Panc1 (cell line): ENCODE data around the gene TMEM236.

ENCODE experiments used
- CTCF ChIP-seq: fragments of 450-650 bp; IDR thresholded peaks from 2 replicates; pipeline ENCODE4 v1.5.1; 2017; ENCODE audit warnings: mild to moderate bottlenecking
- POLR2AphosphoS5 ChIP-seq: IDR thresholded peaks from 2 replicates; pipeline ENCODE4 v1.6.1; 2012; ENCODE audit warnings: mild to moderate bottlenecking, low read depth, low read length, moderate library complexity
- SIN3A ChIP-seq: IDR thresholded peaks from 2 replicates; pipeline ENCODE4 v1.6.1; 2012; ENCODE audit warnings: low read depth, mild to moderate bottlenecking, low read length, moderate library complexity, borderline replicate concordance; ENCODE audit not compliant: insufficient read depth
- TCF7L2 ChIP-seq: IDR thresholded peaks from 2 replicates; pipeline ENCODE4 v1.6.1; 2011; ENCODE audit warnings: mild to moderate bottlenecking, low read depth, low read length, inconsistent platforms
- TF ChIP-seq, protein P1 (sequence below), 2 experiments: IDR thresholded peaks; 2 replicates each; pipeline ENCODE4 v1.6.1; 2011 to 2012; ENCODE audit warnings: low read depth in 2 of 2, control low read depth in 1 of 2, low read length in 1 of 2, mild to moderate bottlenecking in 1 of 2, moderate library complexity in 1 of 2; ENCODE audit not compliant: insufficient read depth in 1 of 2

- no peak for TF ChIP-seq CTCF
- TF ChIP-seq, protein P1, sequence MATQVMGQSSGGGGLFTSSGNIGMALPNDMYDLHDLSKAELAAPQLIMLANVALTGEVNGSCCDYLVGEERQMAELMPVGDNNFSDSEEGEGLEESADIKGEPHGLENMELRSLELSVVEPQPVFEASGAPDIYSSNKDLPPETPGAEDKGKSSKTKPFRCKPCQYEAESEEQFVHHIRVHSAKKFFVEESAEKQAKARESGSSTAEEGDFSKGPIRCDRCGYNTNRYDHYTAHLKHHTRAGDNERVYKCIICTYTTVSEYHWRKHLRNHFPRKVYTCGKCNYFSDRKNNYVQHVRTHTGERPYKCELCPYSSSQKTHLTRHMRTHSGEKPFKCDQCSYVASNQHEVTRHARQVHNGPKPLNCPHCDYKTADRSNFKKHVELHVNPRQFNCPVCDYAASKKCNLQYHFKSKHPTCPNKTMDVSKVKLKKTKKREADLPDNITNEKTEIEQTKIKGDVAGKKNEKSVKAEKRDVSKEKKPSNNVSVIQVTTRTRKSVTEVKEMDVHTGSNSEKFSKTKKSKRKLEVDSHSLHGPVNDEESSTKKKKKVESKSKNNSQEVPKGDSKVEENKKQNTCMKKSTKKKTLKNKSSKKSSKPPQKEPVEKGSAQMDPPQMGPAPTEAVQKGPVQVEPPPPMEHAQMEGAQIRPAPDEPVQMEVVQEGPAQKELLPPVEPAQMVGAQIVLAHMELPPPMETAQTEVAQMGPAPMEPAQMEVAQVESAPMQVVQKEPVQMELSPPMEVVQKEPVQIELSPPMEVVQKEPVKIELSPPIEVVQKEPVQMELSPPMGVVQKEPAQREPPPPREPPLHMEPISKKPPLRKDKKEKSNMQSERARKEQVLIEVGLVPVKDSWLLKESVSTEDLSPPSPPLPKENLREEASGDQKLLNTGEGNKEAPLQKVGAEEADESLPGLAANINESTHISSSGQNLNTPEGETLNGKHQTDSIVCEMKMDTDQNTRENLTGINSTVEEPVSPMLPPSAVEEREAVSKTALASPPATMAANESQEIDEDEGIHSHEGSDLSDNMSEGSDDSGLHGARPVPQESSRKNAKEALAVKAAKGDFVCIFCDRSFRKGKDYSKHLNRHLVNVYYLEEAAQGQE (IDR thresholded peaks at IDR 0.05; ENCODE audit: insufficient read depth in 1 of 2, low read depth in 2 of 2, low read length in 1 of 2): no peak
- no peak for TF ChIP-seq POLR2AphosphoS5
- no peak for TF ChIP-seq TCF7L2
- no peak for TF ChIP-seq SIN3A
These were observed 17.4 kb upstream of the TMEM236 start for GRCh38 chr10:17734432-17735080.
